GM23338 (cell line): Measurements from ENCODE around the gene CCL13.

Experiments used
- CTCF ChIP-seq, 2 experiments: fragments of 200-600 bp in 1 of 2; sonication (generic) in 1 of 2; conservative IDR thresholded peaks; 2 replicates each; pipeline versions ENCODE4 v1.5.1 to v1.6.1; 2016 to 2017; ENCODE audit warnings: antibody characterized with exemption in 2 of 2, low read depth in 2 of 2, mild to moderate bottlenecking in 2 of 2, moderate library complexity in 1 of 2
- EZH2 ChIP-seq: fragments of 200-600 bp; sonication (generic); IDR thresholded peaks from one replicate; pipeline ENCODE4 v1.8.0; 2017; ENCODE audit warnings: antibody characterized with exemption, mild to moderate bottlenecking, low read depth; ENCODE audit not compliant: unreplicated experiment
- EZH2phosphoT487 ChIP-seq: fragments of 200-600 bp; sonication (generic); IDR thresholded peaks from one replicate; pipeline ENCODE4 v1.8.1; 2018; ENCODE audit warnings: antibody characterized with exemption; ENCODE audit not compliant: unreplicated experiment
- JUNB ChIP-seq: IDR thresholded peaks from one replicate; pipeline ENCODE4 v1.6.1; 2016; ENCODE audit warnings: antibody characterized with exemption; ENCODE audit not compliant: unreplicated experiment
- NANOG ChIP-seq: IDR thresholded peaks from 2 replicates; pipeline ENCODE4 v1.6.1; 2016; ENCODE audit warnings: antibody characterized with exemption, borderline replicate concordance
- POLR2AphosphoS5 ChIP-seq: IDR thresholded peaks from 2 replicates; pipeline ENCODE4 v1.6.1; 2016; ENCODE audit warnings: antibody characterized with exemption, low read depth
- REST ChIP-seq: IDR thresholded peaks from one replicate; pipeline ENCODE4 v1.6.1; 2018; ENCODE audit warnings: antibody characterized with exemption; ENCODE audit not compliant: unreplicated experiment
- ZNF114 ChIP-seq: fragments of 250-450 bp; sonication (Bioruptor Pico); IDR thresholded peaks from 2 replicates; pipeline ENCODE4 v1.5.0; 2020; ENCODE audit warnings: mild to moderate bottlenecking, moderate library complexity
- ZNF331 ChIP-seq: fragments of 250-450 bp; sonication (Bioruptor Pico); IDR thresholded peaks from 2 replicates; pipeline ENCODE4 v1.5.0; 2020; ENCODE audit warnings: low read depth, mild to moderate bottlenecking, moderate library complexity

GRCh38 chr17:34352191-34352590 is 4.1 kb upstream of the CCL13 start:
- TF ChIP-seq POLR2AphosphoS5 (no peak), EZH2 (no peak), EZH2phosphoT487 (no peak), CTCF (conservative IDR thresholded peaks at IDR 0.05; ENCODE audit: low read depth in 2 of 2) (no peak), JUNB (no peak), REST (no peak), NANOG (no peak), ZNF114 (CRISPR knock-in tag) (no peak), ZNF331 (CRISPR knock-in tag) (no peak)
